Neuronal stem cell (in vitro differentiated cells): ENCODE measurements around the gene BACE2.

Experiments
- DNase-seq: peaks from one replicate; pipeline ENCODE4 v3.0.0-alpha.2; 2013; ENCODE audit warnings: low spot score
- H2AFZ ChIP-seq: one replicate; pipeline ENCODE4 v1.6.1; 2013; ENCODE audit warnings: mild to moderate bottlenecking, low read length, inconsistent platforms
- H2AK5ac ChIP-seq: 2 replicates; pipeline ENCODE4 v1.6.1; 2013; ENCODE audit warnings: low read depth, mild to moderate bottlenecking, inconsistent platforms, low read length, moderate library complexity, mixed read lengths
- H2BK120ac ChIP-seq: 2 replicates; pipeline ENCODE4 v1.6.1; 2013; ENCODE audit warnings: low read depth, mild to moderate bottlenecking, inconsistent platforms, low read length, moderate library complexity, mixed read lengths
- H2BK12ac ChIP-seq: one replicate; pipeline ENCODE4 v1.6.1; 2013; ENCODE audit warnings: low read length, inconsistent platforms
- H2BK15ac ChIP-seq: 2 replicates; pipeline ENCODE4 v1.6.1; 2013; ENCODE audit warnings: mild to moderate bottlenecking, low read length, inconsistent platforms, mixed read lengths
- H2BK5ac ChIP-seq: one replicate; pipeline ENCODE4 v1.6.1; 2013; ENCODE audit warnings: inconsistent platforms, mild to moderate bottlenecking, low read length, moderate library complexity
- H3K14ac ChIP-seq: one replicate; pipeline ENCODE4 v1.6.1; 2013; ENCODE audit warnings: low read length, inconsistent platforms
- H3K18ac ChIP-seq: 2 replicates; pipeline ENCODE4 v1.6.1; 2013; ENCODE audit warnings: low read length, inconsistent platforms
- H3K23ac ChIP-seq: 2 replicates; pipeline ENCODE4 v1.6.1; 2013; ENCODE audit warnings: low read depth, mild to moderate bottlenecking, mixed read lengths, low read length, inconsistent platforms; ENCODE audit not compliant: poor library complexity
- H3K27ac ChIP-seq: replicated peaks from 3 replicates; pipeline ENCODE4 v1.5.1; 2013; ENCODE audit warnings: low read length, inconsistent platforms
- H3K27me3 ChIP-seq, 3 experiments: 2 replicates each; pipeline ENCODE4 v1.6.1; 2013; ENCODE audit warnings: low read length in 3 of 3, mild to moderate bottlenecking in 2 of 3, inconsistent platforms in 1 of 3, low read depth in 1 of 3, mixed read lengths in 1 of 3, moderate library complexity in 1 of 3; ENCODE audit not compliant: control insufficient read depth in 3 of 3, insufficient read depth in 3 of 3
- H3K36me3 ChIP-seq, 2 donors: replicated peaks in 1 of 2; 2 replicates each; pipeline ENCODE4 v1.6.1; 2013; ENCODE audit warnings: low read length in 2 of 2; ENCODE audit not compliant: control insufficient read depth in 2 of 2, insufficient read depth in 2 of 2
- H3K4ac ChIP-seq: 2 replicates; pipeline ENCODE4 v1.6.1; 2013; ENCODE audit warnings: inconsistent platforms, mild to moderate bottlenecking, low read length, moderate library complexity
- H3K4me1 ChIP-seq, 2 donors: 1 replicate in 1 of 2; 2 replicates in 1 of 2; pipeline ENCODE4 v1.6.1; 2013; ENCODE audit warnings: low read length in 2 of 2, low read depth in 1 of 2; ENCODE audit not compliant: control insufficient read depth in 2 of 2, insufficient read depth in 1 of 2
- H3K4me2 ChIP-seq: one replicate; pipeline ENCODE4 v1.6.1; 2013; ENCODE audit warnings: mild to moderate bottlenecking, low read length, inconsistent platforms; ENCODE audit not compliant: insufficient read depth, poor library complexity, severe bottlenecking
- H3K4me3 ChIP-seq, 2 donors: 2 replicates each; pipeline ENCODE4 v1.5.1; 2013; ENCODE audit warnings: low read length in 2 of 2, mild to moderate bottlenecking in 2 of 2, inconsistent platforms in 1 of 2, moderate library complexity in 1 of 2
- H3K79me1 ChIP-seq: one replicate; pipeline ENCODE4 v1.6.1; 2013; ENCODE audit warnings: low read depth, mild to moderate bottlenecking, inconsistent platforms, low read length, moderate library complexity
- H3K9ac ChIP-seq: one replicate; pipeline ENCODE4 v1.6.1; 2013; ENCODE audit warnings: mild to moderate bottlenecking, low read depth, low read length, inconsistent platforms; ENCODE audit not compliant: poor library complexity
- H3K9me3 ChIP-seq, 2 donors: replicated peaks in 1 of 2; 2 replicates each; pipeline versions ENCODE3 to v1.6.1; 2013; ENCODE audit warnings: low read length in 2 of 2, mild to moderate bottlenecking in 2 of 2, inconsistent platforms in 1 of 2, low read depth in 1 of 2, mixed read lengths in 1 of 2, moderate library complexity in 1 of 2; ENCODE audit not compliant: control insufficient read depth in 2 of 2, insufficient read depth in 1 of 2
- H4K8ac ChIP-seq: one replicate; pipeline ENCODE4 v1.6.1; 2013; ENCODE audit warnings: low read depth, mild to moderate bottlenecking, inconsistent platforms, low read length, moderate library complexity
- H4K91ac ChIP-seq: one replicate; pipeline ENCODE4 v1.6.1; 2013; ENCODE audit warnings: low read length, low read depth, mild to moderate bottlenecking, inconsistent platforms; ENCODE audit not compliant: poor library complexity
- WGBS, 2 donors: extraction: QIAGEN DNeasy Blood & Tissue Kit; methylation state at CpG; one replicate each; pipeline ENCODE4 v1.1.7; 2013; ENCODE audit warnings: missing lambda C conversion rate in 2 of 2, mixed read lengths in 1 of 2; ENCODE audit not compliant: insufficient read length in 2 of 2, insufficient replicate concordance in 1 of 2; ENCODE audit errors: extremely low coverage in 2 of 2; 5-methylcytosine and 5-hydroxymethylcytosine counted together

Gene BACE2

DNA sequence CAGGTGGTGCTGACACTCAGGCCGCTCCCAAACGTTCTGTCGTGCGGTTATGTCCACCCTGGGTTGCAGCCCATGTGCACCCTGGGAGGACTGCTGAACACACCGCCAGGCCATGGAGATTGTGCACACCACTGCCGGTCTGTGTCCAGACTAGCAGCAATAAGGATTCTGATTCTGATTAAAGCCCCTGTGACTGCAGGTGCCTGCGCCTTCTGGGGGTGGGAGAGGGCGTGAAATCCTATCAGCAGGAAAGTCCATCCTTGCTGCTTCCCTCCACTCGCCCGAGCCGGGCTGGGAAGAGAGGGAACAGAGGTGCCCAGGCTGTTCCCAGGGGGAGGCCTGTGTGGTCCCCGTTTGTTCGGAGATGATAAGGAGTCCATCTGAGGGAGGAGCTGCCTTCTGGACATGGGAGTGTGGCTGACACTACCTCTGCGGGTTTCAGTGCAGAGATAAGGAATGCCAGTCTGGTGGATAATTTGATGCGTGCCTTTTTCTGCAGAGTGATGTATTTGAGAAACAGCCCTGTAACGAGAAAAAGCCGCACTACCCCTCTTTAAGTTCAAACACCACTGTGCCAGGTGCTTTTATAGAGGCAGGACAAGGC, 41.2 kb downstream of the BACE2 start:
- peak overlapping the region in 1 of 2 donors; percentile 39 for H3K4me3 ChIP-seq
- no peak overlapping the region for H2BK12ac ChIP-seq
- no peak overlapping the region for H2BK5ac ChIP-seq
- H2AK5ac ChIP-seq: peak overlapping the region; percentile 72
- peak overlapping the region; percentile 83 for H3K18ac ChIP-seq
- H3K4me1 ChIP-seq: peaks cover 0 to 16% of the 10 kb centered on the region in 2 donors
- H3K4me2 ChIP-seq: no peak overlapping the region
- no peaks in the 10 kb centered on the region for H3K36me3 ChIP-seq
- H3K4ac ChIP-seq: no peak overlapping the region
- no peak overlapping the region for H2AFZ ChIP-seq
- H2BK120ac ChIP-seq: no peak overlapping the region
- H2BK15ac ChIP-seq: peak overlapping the region; percentile 42
- no CpG with 5 or more reads among the region's 17 CpGs for WGBS, 2 donors
- DNase-seq: no peak
- no peak overlapping the region for H4K91ac ChIP-seq
- no peaks in the 10 kb centered on the region for H3K9me3 ChIP-seq
- no peak overlapping the region for H3K27ac ChIP-seq
- peak overlapping the region; percentile 17 for H3K9ac ChIP-seq
- H4K8ac ChIP-seq: no peak overlapping the region
- H3K23ac ChIP-seq: no peak overlapping the region
- H3K79me1 ChIP-seq: no peaks in the 10 kb centered on the region
- H3K27me3 ChIP-seq: no peaks in the 10 kb centered on the region
- peak overlapping the region; percentile 49 for H3K14ac ChIP-seq

DNA sequence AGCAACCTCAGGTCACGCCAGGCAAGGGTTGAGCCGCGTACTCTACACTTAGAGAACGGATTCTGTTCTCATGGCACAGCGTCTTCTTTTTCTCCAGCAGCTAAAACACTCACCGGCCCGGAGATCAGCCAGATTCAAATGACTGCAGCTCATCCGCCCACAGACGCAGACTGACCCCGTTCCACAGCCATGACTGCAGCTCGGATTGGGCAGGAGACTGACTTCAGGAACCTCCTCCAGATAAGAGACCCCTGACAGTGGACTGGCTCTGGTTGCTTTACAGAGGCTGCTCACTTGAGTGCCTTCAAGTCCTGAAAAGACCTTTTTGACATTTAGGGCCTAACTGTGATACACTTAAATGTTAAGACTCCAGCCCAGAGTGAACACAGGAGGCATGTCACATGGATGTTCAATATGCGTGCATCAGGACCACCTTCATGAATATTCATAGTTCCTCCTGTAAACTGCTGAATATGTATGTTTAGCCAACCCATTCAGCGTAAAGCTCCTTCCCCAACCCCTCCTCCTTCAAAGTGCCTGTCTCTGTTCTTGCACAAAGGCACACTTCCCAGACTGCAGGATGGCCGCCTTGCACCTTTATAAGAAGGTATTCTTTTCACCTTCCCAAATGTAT, 42.6 kb downstream of the BACE2 start:
- H2BK12ac ChIP-seq: no peak overlapping the region
- H3K4me2 ChIP-seq: no peak overlapping the region
- no peak overlapping the region for H3K4me3 ChIP-seq
- H3K79me1 ChIP-seq: no peaks in the 10 kb centered on the region
- no peaks in the 10 kb centered on the region for H3K9me3 ChIP-seq
- H4K8ac ChIP-seq: no peak overlapping the region
- no peak overlapping the region for H2BK5ac ChIP-seq
- no peaks in the 10 kb centered on the region for H3K27me3 ChIP-seq
- peak overlapping the region; percentile 8 for H2BK15ac ChIP-seq
- H3K4me1 ChIP-seq: peaks cover 0 to 16% of the 10 kb centered on the region in 2 donors
- WGBS, 2 donors: no CpG with 5 or more reads among the region's 14 CpGs
- peak overlapping the region; percentile 13 for H3K18ac ChIP-seq
- no peak overlapping the region for H3K23ac ChIP-seq
- peak overlapping the region; percentile 40 for H2AFZ ChIP-seq
- H4K91ac ChIP-seq: no peak overlapping the region
- H3K27ac ChIP-seq: no peak overlapping the region
- no peak for DNase-seq
- no peaks in the 10 kb centered on the region for H3K36me3 ChIP-seq
- H2AK5ac ChIP-seq: no peak overlapping the region
- H3K14ac ChIP-seq: no peak overlapping the region
- no peak overlapping the region for H3K4ac ChIP-seq
- no peak overlapping the region for H3K9ac ChIP-seq
- H2BK120ac ChIP-seq: no peak overlapping the region

DNA sequence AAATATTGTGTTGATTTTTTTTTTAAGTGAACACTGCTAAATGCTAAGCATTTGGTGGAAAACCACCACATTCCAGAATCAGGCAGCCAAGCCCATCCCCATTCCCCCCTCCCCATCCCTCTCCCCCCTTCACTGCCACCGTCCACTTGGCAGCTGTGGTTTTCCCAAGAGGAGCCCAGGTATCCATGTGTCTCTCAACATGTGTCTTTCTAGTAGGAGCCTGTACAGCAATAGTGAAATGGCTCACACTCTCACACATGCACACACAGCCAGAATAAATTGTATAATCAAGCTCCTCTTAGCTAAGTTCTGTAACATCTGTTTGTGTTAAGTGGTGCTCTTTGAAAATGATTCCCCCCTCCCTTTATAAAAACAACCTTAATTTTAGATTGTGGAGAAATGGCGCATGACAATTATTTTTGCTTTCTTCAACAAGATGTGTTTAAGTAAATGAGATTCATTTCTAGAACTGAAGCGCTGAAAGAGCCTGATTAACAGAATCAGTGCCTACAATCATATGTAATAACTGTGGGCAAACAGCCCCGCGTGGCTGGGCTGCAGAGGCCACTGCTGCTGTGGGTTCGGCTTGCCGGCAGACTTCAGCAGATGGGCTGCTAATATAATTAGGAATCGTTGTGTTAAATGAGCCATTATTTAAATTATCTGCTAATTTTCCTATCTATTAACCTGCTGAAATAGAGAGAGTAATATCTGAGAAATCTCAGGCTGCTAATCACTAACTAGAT, 43.3 kb downstream of the BACE2 start:
- WGBS, 2 donors: no CpG with 5 or more reads among the region's 8 CpGs

DNA sequence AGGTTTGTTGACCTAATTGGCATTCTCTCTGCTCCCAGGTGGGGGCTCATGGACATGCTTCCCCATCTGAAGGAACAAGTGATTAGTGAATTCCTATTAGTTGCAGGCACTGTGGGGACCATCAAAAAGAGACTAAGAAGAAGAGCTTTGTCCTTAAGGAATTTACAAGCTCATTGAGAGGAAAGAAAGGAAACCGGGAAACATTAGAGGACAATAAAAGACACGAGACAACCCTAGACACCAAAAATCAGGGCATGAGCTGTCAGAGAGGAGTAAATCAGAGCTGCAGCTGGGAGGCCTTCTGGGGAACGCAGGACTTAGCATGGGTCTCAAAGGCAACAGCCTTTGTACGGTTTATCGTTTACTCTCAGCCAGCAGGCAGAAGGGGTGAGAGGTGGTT, 45.1 kb downstream of the BACE2 start:
- WGBS, 2 donors: no CpG with 5 or more reads among the region's 5 CpGs
- Histone ChIP-seq H2AFZ (no peak overlapping the region), H3K4me2 (no peak overlapping the region), H3K18ac (peak overlapping the region; percentile 4), H3K27me3 (no peaks in the 10 kb centered on the region), H2BK120ac (no peak overlapping the region), H3K27ac (peak overlapping the region; percentile 59), H3K14ac (no peak overlapping the region), H3K36me3 (no peaks in the 10 kb centered on the region), H2BK5ac (no peak overlapping the region), H2AK5ac (no peak overlapping the region), H3K4ac (no peak overlapping the region), H3K4me3 (no peak overlapping the region), H2BK12ac (no peak overlapping the region), H2BK15ac (no peak overlapping the region), H3K9me3 (no peaks in the 10 kb centered on the region), H3K23ac (no peak overlapping the region), H3K79me1 (no peaks in the 10 kb centered on the region), H3K9ac (no peak overlapping the region), H4K91ac (no peak overlapping the region), H3K4me1 (peaks cover 0 to 12% of the 10 kb centered on the region in 2 donors), H4K8ac (no peak overlapping the region)
- peak; percentile 32 for DNase-seq

More for the DNA sequence above, 43.3 kb downstream of the BACE2 start:
- Histone ChIP-seq H2BK15ac (no peak overlapping the region), H3K79me1 (no peaks in the 10 kb centered on the region), H3K27ac (no peak overlapping the region), H3K18ac (no peak overlapping the region), H4K8ac (no peak overlapping the region), H2BK12ac (no peak overlapping the region), H2BK120ac (no peak overlapping the region), H3K9me3 (no peaks in the 10 kb centered on the region), H3K4me2 (no peak overlapping the region), H3K9ac (no peak overlapping the region), H2BK5ac (no peak overlapping the region), H3K27me3 (no peaks in the 10 kb centered on the region), H3K14ac (no peak overlapping the region), H3K4me1 (peaks cover 0 to 16% of the 10 kb centered on the region in 2 donors), H2AK5ac (no peak overlapping the region), H3K4ac (no peak overlapping the region), H2AFZ (no peak overlapping the region), H3K4me3 (no peak overlapping the region), H3K36me3 (no peaks in the 10 kb centered on the region), H3K23ac (no peak overlapping the region), H4K91ac (no peak overlapping the region)
- DNase-seq: no peak
